GDM1 (cell line): ENCODE measurements around the gene HAUS2.

Experiments
- DNase-seq: peaks from one replicate; lab custom pipeline; 2025; lab: John Stamatoyannopoulos, UW

Gene HAUS2

DNA sequence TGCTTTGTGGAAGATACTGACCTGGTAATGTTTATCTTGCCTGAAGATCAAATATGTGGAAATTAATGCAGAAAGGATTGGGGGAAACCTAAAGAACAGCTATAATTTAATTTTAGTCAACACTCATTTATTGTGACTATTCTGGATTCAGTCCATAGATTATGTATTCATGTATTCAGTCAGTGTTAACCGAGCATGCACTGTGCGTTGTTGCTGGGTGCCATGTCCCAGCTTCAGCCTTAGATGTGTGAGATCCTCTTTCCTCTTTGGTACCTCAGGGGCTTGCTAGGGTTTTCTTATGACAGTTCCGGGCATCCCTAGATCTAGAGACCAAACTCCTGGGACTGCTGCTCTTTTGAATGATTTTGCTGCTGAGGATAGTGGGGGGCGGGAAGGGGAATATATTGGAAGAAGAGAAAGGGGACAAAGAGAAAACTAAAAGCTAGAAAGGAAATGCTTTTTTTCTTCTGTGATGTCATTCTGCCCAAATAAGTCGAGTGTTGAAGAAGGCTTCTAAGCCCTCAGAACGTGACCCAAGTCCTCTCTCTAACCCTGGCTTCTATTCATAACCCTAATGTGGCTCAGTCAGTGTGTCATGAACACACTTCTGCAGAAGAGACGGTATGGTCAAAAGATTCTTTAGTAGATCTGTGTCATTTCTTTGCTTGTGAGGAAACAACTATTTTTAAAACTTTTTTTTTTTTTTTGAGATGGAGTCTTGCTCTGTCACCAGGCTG lies 60.3 kb downstream of the HAUS2 start:
- DNase-seq = no peak

DNA sequence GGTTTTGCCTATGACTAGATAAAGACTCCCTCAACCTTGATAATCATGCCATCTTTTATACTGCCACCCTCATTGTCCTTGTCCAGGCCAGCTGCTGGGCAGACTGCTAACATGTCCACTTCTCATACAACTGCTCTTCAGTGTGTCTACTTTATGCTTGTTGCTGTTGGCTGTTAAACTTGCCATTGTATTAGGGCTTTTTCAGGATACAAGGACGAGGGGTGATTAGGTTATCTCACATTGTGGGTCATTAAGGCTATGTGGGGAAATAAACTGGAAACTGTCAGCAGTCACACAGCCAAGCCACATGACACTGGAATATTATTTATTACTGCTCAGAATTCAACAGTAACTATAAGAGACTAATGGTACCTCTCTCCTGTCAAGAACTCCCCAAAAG lies 62.9 kb downstream of the HAUS2 start:
- no peak for DNase-seq

DNA sequence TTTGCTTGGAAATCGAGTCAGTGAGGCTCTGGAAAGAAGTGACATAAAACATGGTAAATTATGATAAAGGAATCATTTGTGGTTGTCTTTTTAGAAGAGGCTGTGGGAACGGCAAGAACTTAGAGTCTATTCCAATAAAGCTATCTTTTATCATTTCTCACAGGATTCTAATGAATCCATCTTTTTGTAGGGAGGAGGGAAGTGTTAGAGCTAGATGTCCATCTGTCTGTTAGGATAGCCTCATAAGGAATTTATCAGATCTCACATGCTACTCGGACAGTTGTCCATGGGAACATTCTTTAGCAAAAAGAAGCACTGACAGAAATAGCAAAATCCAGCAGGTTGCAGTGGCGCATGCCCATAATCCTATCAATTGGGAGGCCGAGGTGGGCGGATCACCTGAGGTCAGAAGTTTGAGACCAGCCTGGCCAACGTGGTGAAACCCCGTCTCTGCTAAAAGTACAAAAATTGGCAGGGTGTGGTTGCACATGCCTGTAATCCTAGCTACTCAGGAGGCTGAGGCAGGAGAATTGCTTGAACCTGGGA lies 63.8 kb downstream of the HAUS2 start:
- DNase-seq = no peak

DNA sequence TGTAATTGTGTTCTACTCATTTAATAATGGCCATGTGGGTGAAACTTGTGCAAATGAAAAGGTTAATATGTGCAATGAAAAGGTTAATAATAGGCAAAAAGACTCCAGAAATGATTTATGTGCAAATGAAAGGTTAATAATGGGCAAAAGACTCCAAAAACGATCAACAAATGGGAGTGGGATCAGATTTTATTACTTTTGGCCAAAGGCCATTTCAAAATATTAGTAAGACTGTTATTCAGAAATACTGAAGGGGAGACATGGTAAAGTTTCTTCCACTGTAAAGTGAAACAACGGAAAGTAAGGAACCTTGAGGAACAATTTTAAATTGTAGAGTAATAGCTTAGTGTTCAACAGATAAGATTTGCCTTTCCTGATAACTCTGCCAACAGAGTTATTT lies 67.5 kb downstream of the HAUS2 start:
- DNase-seq = no peak
